ENCODE data around the gene ESRRA.

ESRRA gene

DNA sequence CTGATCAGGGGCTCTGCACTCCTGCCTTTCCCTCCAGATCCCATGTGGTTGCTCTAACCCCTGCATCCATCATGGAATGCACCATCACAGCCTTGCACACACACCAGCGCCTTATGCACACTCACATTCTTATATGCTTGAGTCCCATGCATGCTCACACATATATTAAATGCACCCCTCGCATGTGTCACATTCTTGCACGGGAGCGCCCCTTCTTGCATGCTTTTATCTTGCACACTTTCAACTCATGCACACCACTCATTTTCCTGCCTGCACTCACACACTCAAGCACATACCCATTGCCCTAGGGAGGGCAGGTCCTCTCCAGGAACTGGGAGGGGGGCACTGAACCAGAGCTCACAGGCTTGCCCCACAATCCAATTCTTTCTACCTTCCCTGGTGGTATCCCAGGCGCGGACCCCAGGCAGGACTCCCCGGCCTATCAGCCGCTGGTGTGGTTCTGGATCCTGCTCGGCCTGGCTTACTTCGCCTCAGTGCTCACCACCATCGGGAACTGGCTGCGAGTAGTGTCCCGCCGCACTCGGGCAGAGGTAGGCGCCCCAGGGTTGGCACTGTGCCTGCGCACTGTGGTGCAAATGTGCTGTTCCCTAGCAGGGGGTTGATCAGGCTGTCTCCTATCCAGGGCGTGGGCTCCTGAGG is 7.5 kb upstream of the ESRRA start:
- TF ChIP-seq, protein P1, sequence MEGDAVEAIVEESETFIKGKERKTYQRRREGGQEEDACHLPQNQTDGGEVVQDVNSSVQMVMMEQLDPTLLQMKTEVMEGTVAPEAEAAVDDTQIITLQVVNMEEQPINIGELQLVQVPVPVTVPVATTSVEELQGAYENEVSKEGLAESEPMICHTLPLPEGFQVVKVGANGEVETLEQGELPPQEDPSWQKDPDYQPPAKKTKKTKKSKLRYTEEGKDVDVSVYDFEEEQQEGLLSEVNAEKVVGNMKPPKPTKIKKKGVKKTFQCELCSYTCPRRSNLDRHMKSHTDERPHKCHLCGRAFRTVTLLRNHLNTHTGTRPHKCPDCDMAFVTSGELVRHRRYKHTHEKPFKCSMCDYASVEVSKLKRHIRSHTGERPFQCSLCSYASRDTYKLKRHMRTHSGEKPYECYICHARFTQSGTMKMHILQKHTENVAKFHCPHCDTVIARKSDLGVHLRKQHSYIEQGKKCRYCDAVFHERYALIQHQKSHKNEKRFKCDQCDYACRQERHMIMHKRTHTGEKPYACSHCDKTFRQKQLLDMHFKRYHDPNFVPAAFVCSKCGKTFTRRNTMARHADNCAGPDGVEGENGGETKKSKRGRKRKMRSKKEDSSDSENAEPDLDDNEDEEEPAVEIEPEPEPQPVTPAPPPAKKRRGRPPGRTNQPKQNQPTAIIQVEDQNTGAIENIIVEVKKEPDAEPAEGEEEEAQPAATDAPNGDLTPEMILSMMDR (IDR thresholded peaks at IDR 0.05; ENCODE audit: control insufficient read depth, insufficient read depth, low read depth, low read length, missing control alignments) = no peak
- no peak overlapping the region for H3K4me3 ChIP-seq (ENCODE audit: control insufficient read depth, low read depth, low read length)
- DNase-seq (ENCODE audit: low read depth) = no peak

DNA sequence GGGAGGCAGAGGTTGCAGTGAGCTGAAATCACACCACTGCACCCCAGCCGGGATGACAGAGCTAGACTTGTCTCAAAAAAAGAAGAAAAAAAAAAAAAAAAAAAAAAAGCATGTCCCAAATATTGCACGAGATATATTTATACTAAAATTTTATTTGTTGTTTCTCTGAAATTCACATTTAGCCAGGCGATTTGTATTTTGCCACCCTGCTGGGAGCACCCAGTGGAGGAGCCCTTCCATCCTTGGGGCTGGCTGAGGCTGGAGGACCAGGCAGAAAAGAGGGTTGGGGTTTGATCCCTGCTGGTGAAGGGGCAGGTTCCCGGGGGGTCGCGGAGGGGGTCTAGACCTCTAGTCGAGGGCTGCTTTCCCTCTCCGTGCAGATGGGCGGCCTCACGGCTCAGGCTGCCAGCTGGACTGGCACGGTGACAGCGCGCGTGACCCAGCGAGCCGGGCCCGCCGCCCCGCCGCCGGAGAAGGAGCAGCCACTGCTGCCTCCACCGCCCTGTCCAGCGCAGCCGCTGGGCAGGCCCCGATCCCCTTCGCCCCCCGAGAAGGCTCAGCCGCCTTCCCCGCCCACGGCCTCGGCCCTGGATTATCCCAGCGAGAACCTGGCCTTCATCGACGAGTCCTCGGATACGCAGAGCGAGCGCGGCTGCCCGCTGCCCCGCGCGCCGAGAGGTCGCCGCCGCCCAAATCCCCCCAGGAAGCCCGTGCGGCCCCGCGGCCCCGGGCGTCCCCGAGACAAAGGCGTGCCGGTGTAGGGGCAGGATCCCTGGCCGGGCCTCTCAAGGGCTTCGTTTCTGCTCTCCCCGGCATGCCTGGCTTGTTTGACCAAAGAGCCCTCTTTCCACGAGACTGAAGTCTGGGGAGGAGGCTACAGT is 6.1 kb upstream of the ESRRA start:
- TF ChIP-seq, protein P1 (IDR thresholded peaks at IDR 0.05; ENCODE audit: control insufficient read depth, insufficient read depth, low read depth, low read length, missing control alignments) = no peak
- peak overlapping the region; percentile 18 for H3K4me3 ChIP-seq (ENCODE audit: control insufficient read depth, low read depth, low read length)

DNA sequence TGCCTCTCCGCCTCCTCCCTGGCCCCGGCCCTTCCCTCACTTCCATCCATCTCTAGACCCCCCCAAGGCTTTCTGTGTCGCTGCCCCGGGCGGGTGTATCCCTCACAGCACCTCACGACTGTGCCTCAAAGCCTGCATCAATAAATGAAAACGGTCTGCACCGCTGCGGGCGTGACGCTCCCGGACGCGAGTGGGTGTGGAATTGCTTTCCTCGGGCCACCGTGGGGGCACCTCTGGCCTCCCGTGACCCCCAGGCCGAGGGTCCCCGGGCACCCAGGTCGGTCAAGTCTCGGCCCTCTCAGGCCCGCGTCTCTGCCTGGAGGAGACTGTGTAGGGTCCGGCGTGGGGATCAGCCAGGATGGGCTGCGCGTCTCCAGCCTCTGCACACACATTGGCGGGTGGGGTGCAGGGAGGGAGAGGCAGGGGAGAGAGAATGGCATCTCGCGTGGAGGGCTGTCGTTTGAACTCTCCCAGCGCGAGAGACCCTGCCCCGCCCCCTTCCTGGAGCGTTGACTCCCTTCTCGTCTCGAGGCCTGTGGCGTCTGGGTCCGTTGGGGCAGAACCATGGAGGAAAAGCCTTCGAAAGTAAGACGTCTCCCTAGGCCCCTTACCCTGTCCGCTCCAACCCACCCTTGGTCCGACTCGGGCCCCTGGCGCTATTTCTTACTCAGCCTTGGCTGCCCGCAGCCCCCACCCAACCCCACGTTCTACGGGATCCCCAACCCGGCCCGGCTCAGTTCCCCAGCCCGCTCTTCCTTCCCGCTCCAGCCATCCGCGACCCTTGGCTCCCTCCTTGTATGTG is 5.3 kb upstream of the ESRRA start, which contains the start of gene CATSPERZ:
Gene CATSPERZ (plus strand): TSS at position 512 of the 802 bp plus-strand sequence. CDS start 53 bp downstream, at position 565.
- no peak for DNase-seq (ENCODE audit: low read depth)
- TF ChIP-seq, protein P1 (IDR thresholded peaks at IDR 0.05; ENCODE audit: control insufficient read depth, insufficient read depth, low read depth, low read length, missing control alignments) = no peak
- H3K4me3 ChIP-seq (ENCODE audit: control insufficient read depth, low read depth, low read length) = peak within 1 kb of the TSS; percentile 28

More for the DNA sequence above, 6.1 kb upstream of the ESRRA start:
- no peak for DNase-seq (ENCODE audit: low read depth)

DNA sequence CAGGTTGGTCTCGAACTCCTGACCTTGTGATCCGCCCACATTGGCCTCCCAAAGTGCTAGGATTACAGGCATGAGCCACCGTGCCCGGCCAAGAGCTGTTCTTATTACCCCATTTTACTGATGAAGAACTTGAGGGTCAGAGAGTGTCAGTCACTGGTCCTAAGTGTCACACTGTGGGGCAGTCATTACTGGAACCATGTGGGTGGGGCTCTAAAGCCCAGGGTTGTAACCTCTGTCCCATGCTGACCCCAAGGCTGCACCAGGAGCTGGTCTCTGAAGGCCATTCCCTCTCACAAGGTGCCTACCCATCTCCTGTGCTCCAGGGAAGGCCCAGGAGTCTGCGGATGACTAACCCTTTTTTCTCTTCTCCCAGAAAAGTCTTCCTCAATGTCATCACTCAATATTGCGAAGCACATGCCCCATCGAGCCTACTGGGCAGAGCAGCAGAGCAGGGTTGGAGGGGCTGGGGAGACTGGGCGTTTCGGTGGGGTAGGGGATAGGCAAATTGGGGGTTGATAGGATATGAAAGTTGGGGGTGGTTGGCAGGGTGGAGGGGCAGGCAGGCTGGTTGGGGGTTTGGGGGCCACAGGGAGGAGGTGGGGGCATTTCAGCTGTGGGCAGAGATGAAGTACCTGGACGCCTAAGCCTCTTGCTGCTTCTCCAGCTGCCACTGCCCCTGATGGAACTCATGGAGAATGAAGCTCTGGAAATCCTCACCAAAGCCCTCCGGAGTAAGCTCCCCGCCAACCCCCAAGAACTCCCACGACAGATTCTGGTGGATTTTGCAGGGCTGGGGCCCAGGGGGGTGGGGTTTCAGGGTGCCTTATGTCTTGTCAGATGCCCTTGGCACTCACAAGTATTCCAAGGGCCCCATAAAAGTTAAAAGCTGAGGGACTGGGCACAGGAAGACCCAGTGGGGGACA is 2.0 kb upstream of the ESRRA start:
- DNase-seq (ENCODE audit: low read depth) = no peak
- H3K4me3 ChIP-seq (ENCODE audit: control insufficient read depth, low read depth, low read length) = no peak overlapping the region
- TF ChIP-seq, protein P1 (IDR thresholded peaks at IDR 0.05; ENCODE audit: control insufficient read depth, insufficient read depth, low read depth, low read length, missing control alignments) = no peak

DNA sequence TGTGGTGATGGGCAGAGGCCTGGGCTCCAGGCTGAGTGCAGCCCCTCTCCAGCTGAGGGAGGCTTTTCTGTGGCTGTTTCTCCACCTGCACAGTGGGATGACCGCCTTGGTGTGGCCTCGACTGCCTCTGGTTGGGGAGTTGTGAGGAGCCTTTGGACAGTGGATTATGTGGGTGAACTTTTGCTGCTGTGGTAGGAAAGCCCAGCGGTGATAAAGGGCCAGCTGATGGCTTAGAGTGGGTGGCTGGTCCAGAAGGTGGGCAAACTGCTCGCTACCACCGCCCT is 1.4 kb upstream of the ESRRA start:
- TF ChIP-seq, protein P1 (IDR thresholded peaks at IDR 0.05; ENCODE audit: control insufficient read depth, insufficient read depth, low read depth, low read length, missing control alignments) = no peak
- DNase-seq (ENCODE audit: low read depth) = no peak
- H3K4me3 ChIP-seq (ENCODE audit: control insufficient read depth, low read depth, low read length) = peak overlapping the region; percentile 64; the same call in 1 of the 2 replicates

Measured in AG09309 (cell line).